Calu3 (cell line): Measurements from ENCODE around the gene STXBP5L. TPM values are rescaled to one million over a fixed set of nuclear protein-coding genes. Genes with fewer than 3 reads are reported as not detected.
"Not testable (repeated sequence)": the region's sequence is repeated elsewhere in the genome, so short reads cannot be mapped to it uniquely, and the experiment has no call there.

Experiments
- BruUV-seq: library from RNA; stranded (reverse); fragments of 400-500 nt; replicated peaks from 2 replicates; lab custom pipeline; 2021; lab: Mats Ljungman, UMichigan
- CTCF ChIA-PET: fragments of 300-600 bp; sonication (Branson Sonifier 250); formaldehyde crosslinking; loops from one replicate; lab custom pipeline; 2022; ENCODE audit warnings: antibody characterized with exemption; lab: Charles Lee
- DNase-seq: peaks from one replicate; pipeline ENCODE4 v3.0.0; 2022
- H3K27ac Mint-ChIP-seq: one replicate; pipeline ENCODE4 v1.8.0; 2022; ENCODE audit warnings: mixed read lengths; ENCODE audit not compliant: unreplicated experiment
- H3K27me3 Mint-ChIP-seq: one replicate; pipeline ENCODE4 v1.8.0; 2022; ENCODE audit warnings: mixed read lengths; ENCODE audit not compliant: unreplicated experiment
- H3K36me3 Mint-ChIP-seq: one replicate; pipeline ENCODE4 v1.8.0; 2022; ENCODE audit warnings: mild to moderate bottlenecking, moderate library complexity, mixed read lengths; ENCODE audit not compliant: insufficient read depth, unreplicated experiment
- H3K4me1 Mint-ChIP-seq: one replicate; pipeline ENCODE4 v1.8.0; 2022; ENCODE audit warnings: mild to moderate bottlenecking, low read depth, mixed read lengths; ENCODE audit not compliant: unreplicated experiment
- H3K4me3 Mint-ChIP-seq: one replicate; pipeline ENCODE4 v1.8.0; 2022; ENCODE audit warnings: mild to moderate bottlenecking, low read depth, moderate library complexity, mixed read lengths; ENCODE audit not compliant: unreplicated experiment
- H3K9me3 Mint-ChIP-seq: one replicate; pipeline ENCODE4 v1.8.0; 2022; ENCODE audit warnings: low read depth, mixed read lengths; ENCODE audit not compliant: unreplicated experiment
- CTCF ChIP-seq: fragments of 200-600 bp; IDR thresholded peaks from one replicate; pipeline ENCODE4 v1.8.0; 2022; ENCODE audit warnings: antibody characterized with exemption; ENCODE audit not compliant: unreplicated experiment
- intact Hi-C: fragments of 100-400 bp; cut with micrococcal nuclease; formaldehyde crosslinking; loops from one replicate; pipeline ENCODE4 v1.10.0; 2022; ENCODE audit not compliant: unreplicated experiment
- total RNA-seq: library from RNA; stranded (reverse); gene quantifications from 2 replicates; pipeline ENCODE4 v1.2.3, GENCODE V29; 2022

STXBP5L gene
- total RNA-seq, 1 experiment from 2014 or later, result not detected

GRCh38 chr3:121073011-121073410, 165.0 kb downstream of the STXBP5L start:
- TF ChIP-seq CTCF, result no peak
- H3K36me3 Mint-ChIP-seq, result no peaks in the 10 kb centered on the region
- no peaks in the 10 kb centered on the region for H3K4me1 Mint-ChIP-seq
- intact Hi-C loops, result no loop called here
- H3K9me3 Mint-ChIP-seq, result no peaks in the 10 kb centered on the region
- no peak overlapping the region for H3K27ac Mint-ChIP-seq
- no peak for DNase-seq
- no peak overlapping the region for H3K4me3 Mint-ChIP-seq
- CTCF ChIA-PET, result no interaction called here
- H3K27me3 Mint-ChIP-seq, result peaks cover 20% of the 10 kb centered on the region
- no TSS peak for BruUV-seq

- H3K4me3 Mint-ChIP-seq, result no peak overlapping the region
- no peak for DNase-seq
- no peaks in the 10 kb centered on the region for H3K36me3 Mint-ChIP-seq
- BruUV-seq, result no TSS peak
- H3K27me3 Mint-ChIP-seq, result peaks cover 20% of the 10 kb centered on the region
- no peak overlapping the region for H3K27ac Mint-ChIP-seq
- CTCF ChIA-PET, result no interaction called here
- H3K4me1 Mint-ChIP-seq, result no peaks in the 10 kb centered on the region
- no peak for TF ChIP-seq CTCF
- H3K9me3 Mint-ChIP-seq, result no peaks in the 10 kb centered on the region
- intact Hi-C loops, result no loop called here
These were observed 167.2 kb downstream of the STXBP5L start for GRCh38 chr3:121075191-121075590.

GRCh38 chr3:121078378-121079101, 170.5 kb downstream of the STXBP5L start:
- DNase-seq, H3K4me1 Mint-ChIP-seq, intact Hi-C loops, H3K27me3 Mint-ChIP-seq, H3K36me3 Mint-ChIP-seq, BruUV-seq, H3K9me3 Mint-ChIP-seq, H3K4me3 Mint-ChIP-seq, H3K27ac Mint-ChIP-seq: not testable (repeated sequence)
- CTCF ChIA-PET, result interaction anchor here (1.1 kb wide), 1 partner anchor 19 kb away, joined by 4 read pairs; no protein-coding TSS in a partner anchor

- Mint-ChIP-seq H3K4me1 (no peaks in the 10 kb centered on the region), H3K9me3 (peaks cover 8% of the 10 kb centered on the region), H3K4me3 (no peak overlapping the region), H3K27ac (no peak overlapping the region), H3K27me3 (no peaks in the 10 kb centered on the region), H3K36me3 (no peaks in the 10 kb centered on the region)
- no TSS peak for BruUV-seq
- CTCF ChIA-PET, result interaction anchor here (1.1 kb wide), 1 partner anchor 9 kb away, joined by 3 read pairs; no protein-coding TSS in a partner anchor
- no peak for DNase-seq
- intact Hi-C loops, result no loop called here
- no peak for TF ChIP-seq CTCF
These were observed 188.9 kb downstream of the STXBP5L start for GRCh38 chr3:121096953-121097352.

GRCh38 chr3:121111086-121111485, 203.1 kb downstream of the STXBP5L start:
- DNase-seq, H3K36me3 Mint-ChIP-seq, CTCF ChIA-PET, intact Hi-C loops, H3K27ac Mint-ChIP-seq, H3K27me3 Mint-ChIP-seq, BruUV-seq, H3K4me1 Mint-ChIP-seq, H3K4me3 Mint-ChIP-seq, H3K9me3 Mint-ChIP-seq: not testable (repeated sequence)
